T47D (cell line): ENCODE results near the gene LYZL2.
"Not testable (repeated sequence)": the region's sequence is repeated elsewhere in the genome, so short reads cannot be mapped to it uniquely, and the experiment has no call there.

Experiments used
- DNase-seq, 2 experiments: peaks; one replicate each; pipeline versions ENCODE4 v3.0.0 to v3.0.0-alpha.2; 2011 to 2012; ENCODE audit warnings: low read depth in 1 of 2, low spot score in 1 of 2
- JUND ChIP-seq: IDR thresholded peaks from 2 replicates; pipeline ENCODE4 v1.6.1; 2012; ENCODE audit warnings: low read depth
- in situ Hi-C: cut with HindIII; loops from 2 replicates; pipeline ENCODE4 v1.10.0; 2016; ENCODE audit warnings: low sequenced_read_pairs, low pct_unique_long_range_greater_than_20kb

The LYZL2 gene

GRCh38 chr10:30629653-30630052 is at the start of gene LYZL2:
TSS of gene LYZL2 (minus strand) at chr10:30629753. CDS start at chr10:30626915, 2,838 bp downstream.
- TF ChIP-seq JUND = no peak
- in situ Hi-C loops = no loop called here

GRCh38 chr10:30677616-30678015 is 48.1 kb upstream of the LYZL2 start:
- DNase-seq, in situ Hi-C loops: not testable (repeated sequence)

More at GRCh38 chr10:30629653-30630052, at the start of gene LYZL2:
- DNase-seq = no peak

GRCh38 chr10:30677146-30677545 is 47.6 kb upstream of the LYZL2 start:
- DNase-seq, in situ Hi-C loops: not testable (repeated sequence)

- in situ Hi-C loops = no loop called here
These were observed 46.5 kb upstream of the LYZL2 start for GRCh38 chr10:30675791-30676718.

GRCh38 chr10:30674796-30675195 is 45.2 kb upstream of the LYZL2 start:
- no peak for TF ChIP-seq JUND
- in situ Hi-C loops = no loop called here
- no peak for DNase-seq

More at GRCh38 chr10:30675791-30676718, 46.5 kb upstream of the LYZL2 start:
- DNase-seq = no peak
- no peak for TF ChIP-seq JUND

- DNase-seq, in situ Hi-C loops: not testable (repeated sequence)
These were observed 43.7 kb upstream of the LYZL2 start for GRCh38 chr10:30673262-30673661.

GRCh38 chr10:30672338-30672737 is 42.8 kb upstream of the LYZL2 start:
- in situ Hi-C loops, DNase-seq: not testable (repeated sequence)

- TF ChIP-seq JUND = no peak
- in situ Hi-C loops = no loop called here
- peak; percentile 5 to 75 for DNase-seq
These were observed 41.6 kb upstream of the LYZL2 start for GRCh38 chr10:30671026-30671616.

GRCh38 chr10:30667982-30668381 is 38.4 kb upstream of the LYZL2 start:
- in situ Hi-C loops, DNase-seq: not testable (repeated sequence)

- DNase-seq, in situ Hi-C loops: not testable (repeated sequence)
These were observed 33.9 kb upstream of the LYZL2 start for GRCh38 chr10:30663403-30663802.

- TF ChIP-seq JUND = no peak
- no peak for DNase-seq
- in situ Hi-C loops = no loop called here
These were observed 33.3 kb upstream of the LYZL2 start for GRCh38 chr10:30662814-30663213.

GRCh38 chr10:30660314-30660713 is 30.8 kb upstream of the LYZL2 start:
- in situ Hi-C loops, DNase-seq: not testable (repeated sequence)

- in situ Hi-C loops = no loop called here
- no peak for TF ChIP-seq JUND
- no peak for DNase-seq
These were observed 26.7 kb upstream of the LYZL2 start for GRCh38 chr10:30656233-30656632.

- DNase-seq, in situ Hi-C loops: not testable (repeated sequence)
These were observed 25.4 kb upstream of the LYZL2 start for GRCh38 chr10:30655001-30655400.

- DNase-seq, in situ Hi-C loops: not testable (repeated sequence)
These were observed 22.2 kb upstream of the LYZL2 start for GRCh38 chr10:30651470-30652397.
